H1 (cell line): ENCODE results near the gene USPL1.

Experiments
- EP300 ChIP-seq, 2 experiments: IDR thresholded peaks; 1 replicate in 1 of 2; 2 replicates in 1 of 2; pipeline ENCODE4 v1.6.1; 2011 to 2012; ENCODE audit warnings: low read depth in 2 of 2, low read length in 2 of 2, mild to moderate bottlenecking in 2 of 2, borderline replicate concordance in 1 of 2, inconsistent platforms in 1 of 2, moderate library complexity in 1 of 2
- JUN ChIP-seq: IDR thresholded peaks from 2 replicates; pipeline ENCODE4 v1.6.1; 2011; ENCODE audit warnings: low read depth, mild to moderate bottlenecking, improper control_type of control experiment, low read length
- POLR2A ChIP-seq, 2 experiments: IDR thresholded peaks; 1 replicate in 1 of 2; 2 replicates in 1 of 2; pipeline ENCODE4 v1.6.1; 2011; ENCODE audit warnings: low read depth in 2 of 2, low read length in 2 of 2, mild to moderate bottlenecking in 2 of 2; ENCODE audit errors: control extremely low read depth in 1 of 2
- RAD21 ChIP-seq, 2 experiments: IDR thresholded peaks in 1 of 2; conservative IDR thresholded peaks in 1 of 2; 2 replicates each; pipeline ENCODE4 v1.6.1; 2011; ENCODE audit warnings: low read depth in 2 of 2, low read length in 2 of 2, improper control_type of control experiment in 1 of 2, inconsistent platforms in 1 of 2, mild to moderate bottlenecking in 1 of 2, moderate library complexity in 1 of 2
- SIN3A ChIP-seq, 2 experiments: IDR thresholded peaks in 1 of 2; conservative IDR thresholded peaks in 1 of 2; 2 replicates each; pipeline ENCODE4 v1.6.1; 2011 to 2012; ENCODE audit warnings: low read length in 2 of 2, improper control_type of control experiment in 1 of 2, low read depth in 1 of 2, mild to moderate bottlenecking in 1 of 2
- TF ChIP-seq, protein P1 (sequence below), 3 experiments: IDR thresholded peaks; 1 replicate in 2 of 3; 2 replicates in 1 of 3; pipeline versions ENCODE4 v1.5.1 to v1.6.1; 2011; ENCODE audit warnings: low read length in 3 of 3, mild to moderate bottlenecking in 3 of 3, inconsistent platforms in 2 of 3, low read depth in 1 of 3, moderate library complexity in 1 of 3; ENCODE audit not compliant: insufficient read depth in 1 of 3; ENCODE audit errors: control extremely low read depth in 1 of 3
- TF ChIP-seq, protein P2 (sequence below): IDR thresholded peaks from 2 replicates; pipeline ENCODE4 v1.6.1; 2011; ENCODE audit warnings: low read length, improper control_type of control experiment
- TF ChIP-seq, protein P3 (sequence below): IDR thresholded peaks from 2 replicates; pipeline ENCODE4 v1.6.1; 2012; ENCODE audit warnings: inconsistent platforms

DNA sequence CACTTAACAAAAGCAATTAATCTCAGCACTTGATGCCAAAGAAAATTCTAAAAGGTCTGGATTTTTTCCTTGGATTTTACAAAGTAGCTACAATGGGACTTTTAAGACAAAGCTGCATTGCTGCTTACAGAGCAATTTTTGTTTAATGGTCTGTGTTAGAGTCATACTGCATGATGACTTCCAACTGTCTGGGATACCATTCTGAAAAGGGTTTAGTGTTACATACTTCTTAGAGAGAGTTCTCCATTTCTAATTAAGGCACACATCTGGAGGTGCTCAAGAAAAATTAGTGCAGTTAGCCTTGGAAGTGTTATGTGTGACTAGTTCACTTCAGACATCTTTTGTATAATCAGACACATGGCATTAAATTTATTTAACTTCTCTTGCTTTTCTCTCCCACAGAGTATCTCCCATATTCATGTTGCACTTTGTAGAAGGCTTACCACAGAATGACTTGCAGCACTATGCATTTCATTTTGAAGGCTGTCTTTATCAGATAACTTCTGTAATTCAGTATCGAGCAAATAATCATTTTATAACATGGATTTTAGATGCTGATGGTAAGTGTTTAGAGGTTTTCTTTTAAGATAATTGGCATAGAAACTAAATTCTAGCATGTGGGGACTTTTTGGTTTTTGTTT is 35.1 kb downstream of the USPL1 start:
- TF ChIP-seq, protein P1, sequence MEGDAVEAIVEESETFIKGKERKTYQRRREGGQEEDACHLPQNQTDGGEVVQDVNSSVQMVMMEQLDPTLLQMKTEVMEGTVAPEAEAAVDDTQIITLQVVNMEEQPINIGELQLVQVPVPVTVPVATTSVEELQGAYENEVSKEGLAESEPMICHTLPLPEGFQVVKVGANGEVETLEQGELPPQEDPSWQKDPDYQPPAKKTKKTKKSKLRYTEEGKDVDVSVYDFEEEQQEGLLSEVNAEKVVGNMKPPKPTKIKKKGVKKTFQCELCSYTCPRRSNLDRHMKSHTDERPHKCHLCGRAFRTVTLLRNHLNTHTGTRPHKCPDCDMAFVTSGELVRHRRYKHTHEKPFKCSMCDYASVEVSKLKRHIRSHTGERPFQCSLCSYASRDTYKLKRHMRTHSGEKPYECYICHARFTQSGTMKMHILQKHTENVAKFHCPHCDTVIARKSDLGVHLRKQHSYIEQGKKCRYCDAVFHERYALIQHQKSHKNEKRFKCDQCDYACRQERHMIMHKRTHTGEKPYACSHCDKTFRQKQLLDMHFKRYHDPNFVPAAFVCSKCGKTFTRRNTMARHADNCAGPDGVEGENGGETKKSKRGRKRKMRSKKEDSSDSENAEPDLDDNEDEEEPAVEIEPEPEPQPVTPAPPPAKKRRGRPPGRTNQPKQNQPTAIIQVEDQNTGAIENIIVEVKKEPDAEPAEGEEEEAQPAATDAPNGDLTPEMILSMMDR (IDR thresholded peaks at IDR 0.05; ENCODE audit: control extremely low read depth in 1 of 3, insufficient read depth in 1 of 3, low read depth in 1 of 3, low read length in 3 of 3) = no peak
- TF ChIP-seq, protein P2, sequence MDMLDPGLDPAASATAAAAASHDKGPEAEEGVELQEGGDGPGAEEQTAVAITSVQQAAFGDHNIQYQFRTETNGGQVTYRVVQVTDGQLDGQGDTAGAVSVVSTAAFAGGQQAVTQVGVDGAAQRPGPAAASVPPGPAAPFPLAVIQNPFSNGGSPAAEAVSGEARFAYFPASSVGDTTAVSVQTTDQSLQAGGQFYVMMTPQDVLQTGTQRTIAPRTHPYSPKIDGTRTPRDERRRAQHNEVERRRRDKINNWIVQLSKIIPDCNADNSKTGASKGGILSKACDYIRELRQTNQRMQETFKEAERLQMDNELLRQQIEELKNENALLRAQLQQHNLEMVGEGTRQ = no peak
- no peak for TF ChIP-seq JUN
- TF ChIP-seq POLR2A (IDR thresholded peaks at IDR 0.05; ENCODE audit: control extremely low read depth in 1 of 2, low read depth in 2 of 2, low read length in 2 of 2) = no peak
- TF ChIP-seq RAD21 (IDR thresholded peaks at IDR 0.05 in 1 of 2, conservative IDR thresholded peaks at IDR 0.05 in 1 of 2; ENCODE audit: low read depth in 2 of 2, low read length in 2 of 2) = no peak
- no peak for TF ChIP-seq EP300 (IDR thresholded peaks at IDR 0.05; ENCODE audit: borderline replicate concordance in 1 of 2, low read depth in 2 of 2, low read length in 2 of 2)
- TF ChIP-seq, protein P3, sequence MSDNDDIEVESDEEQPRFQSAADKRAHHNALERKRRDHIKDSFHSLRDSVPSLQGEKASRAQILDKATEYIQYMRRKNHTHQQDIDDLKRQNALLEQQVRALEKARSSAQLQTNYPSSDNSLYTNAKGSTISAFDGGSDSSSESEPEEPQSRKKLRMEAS = no peak
- TF ChIP-seq SIN3A (conservative IDR thresholded peaks at IDR 0.05 in 1 of 2, IDR thresholded peaks at IDR 0.05 in 1 of 2; ENCODE audit: low read depth in 1 of 2, low read length in 2 of 2) = no peak
